Measurements from ENCODE around the gene PTPN14.

PTPN14 gene

DNA sequence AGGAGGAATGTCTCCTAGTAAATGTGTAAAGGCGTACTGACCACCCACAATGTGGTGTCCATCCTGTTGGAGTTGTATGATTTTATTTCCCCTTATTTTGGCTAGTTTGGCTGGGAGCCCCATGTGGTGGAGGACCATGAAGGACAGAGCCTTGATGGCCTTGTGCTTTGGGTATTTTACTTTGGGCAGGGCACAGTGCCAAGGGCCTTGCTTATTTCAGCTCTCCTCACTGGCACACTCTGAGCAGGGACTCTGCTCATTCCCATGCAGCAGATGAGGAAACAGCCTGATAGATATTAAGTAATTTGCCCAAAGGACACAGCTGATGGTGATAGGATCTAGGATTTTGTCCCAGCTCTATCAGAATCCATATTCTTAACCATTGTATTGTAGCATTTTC is 220.2 kb downstream of the PTPN14 start:
- TF ChIP-seq, protein P1, sequence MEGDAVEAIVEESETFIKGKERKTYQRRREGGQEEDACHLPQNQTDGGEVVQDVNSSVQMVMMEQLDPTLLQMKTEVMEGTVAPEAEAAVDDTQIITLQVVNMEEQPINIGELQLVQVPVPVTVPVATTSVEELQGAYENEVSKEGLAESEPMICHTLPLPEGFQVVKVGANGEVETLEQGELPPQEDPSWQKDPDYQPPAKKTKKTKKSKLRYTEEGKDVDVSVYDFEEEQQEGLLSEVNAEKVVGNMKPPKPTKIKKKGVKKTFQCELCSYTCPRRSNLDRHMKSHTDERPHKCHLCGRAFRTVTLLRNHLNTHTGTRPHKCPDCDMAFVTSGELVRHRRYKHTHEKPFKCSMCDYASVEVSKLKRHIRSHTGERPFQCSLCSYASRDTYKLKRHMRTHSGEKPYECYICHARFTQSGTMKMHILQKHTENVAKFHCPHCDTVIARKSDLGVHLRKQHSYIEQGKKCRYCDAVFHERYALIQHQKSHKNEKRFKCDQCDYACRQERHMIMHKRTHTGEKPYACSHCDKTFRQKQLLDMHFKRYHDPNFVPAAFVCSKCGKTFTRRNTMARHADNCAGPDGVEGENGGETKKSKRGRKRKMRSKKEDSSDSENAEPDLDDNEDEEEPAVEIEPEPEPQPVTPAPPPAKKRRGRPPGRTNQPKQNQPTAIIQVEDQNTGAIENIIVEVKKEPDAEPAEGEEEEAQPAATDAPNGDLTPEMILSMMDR (conservative IDR thresholded peaks at IDR 0.05; ENCODE audit: low read length) = no peak
- H3K4me3 ChIP-seq (ENCODE audit: low read length) = no peak overlapping the region
- no peak for DNase-seq (ENCODE audit: low read depth)

DNA sequence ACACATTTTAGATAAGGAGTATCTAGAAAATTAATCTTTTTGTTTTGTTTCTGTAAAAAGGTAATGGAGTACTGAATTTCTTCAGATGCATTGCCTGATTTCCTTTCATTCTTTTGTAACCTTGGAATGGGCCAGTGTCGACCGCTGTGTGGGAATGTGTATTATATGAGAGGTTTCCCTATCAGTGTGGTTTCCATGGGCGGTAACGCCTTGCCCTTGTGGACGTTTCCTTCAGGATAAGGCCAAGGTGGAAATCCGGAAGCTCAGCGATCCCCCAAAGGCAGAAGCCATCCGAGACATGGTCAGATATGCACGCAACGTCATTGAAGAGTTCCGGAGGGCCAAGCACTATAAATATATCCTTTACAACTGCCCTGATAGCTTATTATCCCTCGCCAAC is 220.7 kb downstream of the PTPN14 start:
- DNase-seq (ENCODE audit: low read depth) = no peak
- TF ChIP-seq, protein P1 (conservative IDR thresholded peaks at IDR 0.05; ENCODE audit: low read length) = no peak
- no peak overlapping the region for H3K4me3 ChIP-seq (ENCODE audit: low read length)

DNA sequence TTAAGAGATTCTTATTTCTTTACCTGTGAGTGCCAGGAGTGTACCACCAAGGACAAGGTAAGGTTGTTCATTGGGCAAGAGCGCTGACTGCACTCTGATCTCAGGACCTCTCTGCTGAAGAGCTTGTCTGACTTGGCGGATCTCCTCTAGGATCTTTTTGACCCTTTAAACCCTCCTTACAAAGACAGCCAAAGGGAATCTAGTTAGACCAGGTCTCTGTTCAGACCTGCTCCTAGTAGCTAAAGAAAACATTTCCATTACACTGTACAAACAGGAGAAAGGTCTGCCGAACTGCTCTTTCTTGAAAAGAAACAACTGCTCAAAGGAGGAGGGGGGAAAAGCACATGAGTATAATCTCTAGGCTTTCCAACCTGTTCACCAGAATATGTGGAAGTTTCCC is 221.2 kb downstream of the PTPN14 start:
- no peak overlapping the region for H3K4me3 ChIP-seq (ENCODE audit: low read length)
- DNase-seq (ENCODE audit: low read depth) = no peak
- TF ChIP-seq, protein P1 (conservative IDR thresholded peaks at IDR 0.05; ENCODE audit: low read length) = no peak

DNA sequence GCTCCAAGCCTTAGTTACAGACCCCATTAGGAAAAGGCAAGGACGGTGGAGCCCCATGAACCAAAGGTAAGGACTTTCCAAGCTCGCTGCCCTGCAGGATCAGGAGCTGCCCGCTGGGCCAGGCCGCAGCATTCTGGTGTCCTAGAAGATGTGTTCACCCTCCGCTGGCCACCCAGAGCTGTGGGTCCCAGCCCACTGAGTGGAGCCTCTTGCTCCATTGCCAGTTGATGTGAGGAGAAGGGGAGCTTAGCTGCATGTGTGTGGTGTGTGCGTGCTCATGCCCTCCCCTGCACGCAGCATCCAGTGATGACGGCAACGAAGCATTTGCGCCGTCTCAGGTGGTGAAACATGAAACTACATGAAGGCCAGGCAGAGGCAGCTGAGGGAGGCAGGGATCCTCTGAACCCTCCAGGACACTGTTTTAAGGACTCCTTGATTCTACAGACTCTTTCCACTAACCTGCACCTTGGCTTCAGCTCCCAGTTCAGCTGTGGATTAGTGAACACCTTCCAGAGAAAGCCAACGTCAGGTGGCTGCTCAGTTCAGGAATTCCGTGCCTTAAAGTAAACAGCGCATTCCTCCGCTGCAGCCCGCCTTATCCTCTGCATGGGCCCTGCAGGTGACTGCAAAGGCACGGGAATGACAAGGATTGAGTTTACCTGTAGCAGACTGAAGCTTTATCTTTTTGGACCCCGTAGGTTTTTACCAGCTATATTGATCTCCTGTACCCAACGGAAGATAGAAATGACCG is 221.8 kb downstream of the PTPN14 start:
- no peak overlapping the region for H3K4me3 ChIP-seq (ENCODE audit: low read length)
- no peak for DNase-seq (ENCODE audit: low read depth)
- TF ChIP-seq, protein P1 (conservative IDR thresholded peaks at IDR 0.05; ENCODE audit: low read length) = no peak

DNA sequence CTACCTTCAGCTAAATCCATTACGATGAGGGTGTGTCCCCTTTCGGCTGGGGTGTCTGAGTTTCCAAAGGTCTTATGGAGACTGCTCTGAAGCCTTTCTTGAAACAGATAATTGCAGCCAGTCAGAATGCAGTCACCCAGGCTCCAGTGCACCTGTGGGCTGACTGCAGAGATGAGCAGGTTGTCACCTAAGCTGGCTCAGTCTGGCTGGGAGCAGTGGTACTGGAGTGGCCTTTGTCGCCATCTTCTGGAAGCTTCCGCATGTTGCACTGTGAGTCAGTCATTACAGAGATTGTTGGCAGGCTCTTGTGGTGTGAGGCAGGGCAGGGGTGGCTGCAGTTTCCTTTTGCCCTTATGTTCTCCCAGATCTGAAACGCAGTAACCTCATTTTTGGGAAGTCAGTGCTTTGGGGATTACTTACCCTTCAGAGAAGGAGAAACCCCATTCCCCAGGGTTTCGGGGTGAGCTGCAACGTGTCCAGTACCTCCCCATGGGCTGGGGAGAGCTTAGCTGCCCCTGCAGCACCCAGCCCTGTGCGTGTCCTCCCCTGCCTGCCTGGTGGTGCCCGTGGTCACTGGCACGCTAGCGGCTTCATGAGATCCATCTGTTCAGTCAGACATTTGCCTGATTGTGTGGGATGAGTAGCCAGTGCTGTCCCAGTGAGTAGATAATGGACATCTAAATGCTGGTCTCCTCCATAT is 222.5 kb downstream of the PTPN14 start:
- TF ChIP-seq, protein P1 (conservative IDR thresholded peaks at IDR 0.05; ENCODE audit: low read length) = peak; percentile 94
- DNase-seq (ENCODE audit: low read depth) = peak; percentile 74
- H3K4me3 ChIP-seq (ENCODE audit: low read length) = no peak overlapping the region

DNA sequence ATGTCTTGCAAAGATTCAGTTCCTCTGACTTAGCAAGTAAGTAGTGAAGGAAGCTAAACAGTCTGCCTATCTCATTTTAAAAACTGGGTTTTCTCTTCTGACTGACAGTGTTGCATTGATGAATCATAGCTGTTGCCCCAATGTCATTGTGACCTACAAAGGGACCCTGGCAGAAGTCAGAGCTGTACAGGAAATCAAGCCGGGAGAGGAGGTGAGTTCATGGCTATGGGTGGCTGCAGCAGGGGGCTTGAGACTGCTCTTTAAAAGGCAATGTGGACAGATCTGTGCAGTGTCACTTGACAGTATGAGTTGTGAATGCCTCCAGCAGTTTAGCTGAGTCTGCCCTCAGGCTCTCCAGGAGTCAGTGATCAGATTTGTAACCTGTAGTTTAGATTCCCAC is 223.9 kb downstream of the PTPN14 start:
- DNase-seq (ENCODE audit: low read depth) = no peak
- H3K4me3 ChIP-seq (ENCODE audit: low read length) = no peak overlapping the region
- TF ChIP-seq, protein P1 (conservative IDR thresholded peaks at IDR 0.05; ENCODE audit: low read length) = no peak

DNA sequence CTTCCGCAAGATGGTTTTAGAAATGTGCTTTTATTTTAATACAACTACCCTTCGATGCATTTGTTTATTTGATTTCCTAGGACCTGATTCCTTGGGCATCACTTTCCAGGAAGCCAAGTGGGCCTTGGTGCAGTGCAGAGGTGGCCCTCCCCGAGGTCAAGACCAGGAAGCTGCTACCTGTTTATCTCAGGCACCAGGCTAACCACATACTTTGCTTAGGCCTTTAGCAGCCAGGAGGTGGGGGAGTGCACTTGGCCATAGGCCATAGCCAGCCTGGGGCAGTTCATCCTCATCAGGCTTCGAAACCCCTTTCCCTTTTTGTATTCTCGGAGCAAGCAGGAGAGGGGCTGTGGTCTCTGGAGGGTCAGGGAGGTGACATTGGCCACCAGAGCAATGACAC is 225.0 kb downstream of the PTPN14 start:
- TF ChIP-seq, protein P1 (conservative IDR thresholded peaks at IDR 0.05; ENCODE audit: low read length) = no peak
- H3K4me3 ChIP-seq (ENCODE audit: low read length) = no peak overlapping the region
- DNase-seq (ENCODE audit: low read depth) = no peak
